NCI-H748 treated with DMSO at 0.1 percent for 48 hours (cell line): ENCODE data around the gene DTL.

ENCODE experiments used
- DNase-seq: peaks from one replicate; lab custom pipeline; 2025; lab: John Stamatoyannopoulos, UW

DTL gene

GRCh38 chr1:212127221-212127620 is 91.7 kb downstream of the DTL start:
- DNase-seq, result no peak

GRCh38 chr1:212129781-212130180 is 94.2 kb downstream of the DTL start:
- no peak for DNase-seq

- no peak for DNase-seq
These were observed 96.5 kb downstream of the DTL start for GRCh38 chr1:212132025-212132424.

- DNase-seq, result no peak
These were observed 97.8 kb downstream of the DTL start for GRCh38 chr1:212133319-212133718.

GRCh38 chr1:212135166-212135565 is 99.6 kb downstream of the DTL start:
- no peak for DNase-seq

GRCh38 chr1:212137854-212138253 is 102.3 kb downstream of the DTL start:
- DNase-seq, result no peak

GRCh38 chr1:212138457-212138856 is 102.9 kb downstream of the DTL start:
- DNase-seq, result no peak

GRCh38 chr1:212139526-212140135 is 104.1 kb downstream of the DTL start:
- no peak for DNase-seq

GRCh38 chr1:212141404-212141803 is 105.9 kb downstream of the DTL start:
- no peak for DNase-seq

GRCh38 chr1:212142883-212143530 is 107.5 kb downstream of the DTL start:
- DNase-seq, result no peak

GRCh38 chr1:212147581-212148033 is 112.1 kb downstream of the DTL start:
- DNase-seq, result no peak

GRCh38 chr1:212149566-212149965 is 114.0 kb downstream of the DTL start:
- DNase-seq, result no peak

- no peak for DNase-seq
These were observed 116.8 kb downstream of the DTL start for GRCh38 chr1:212152308-212152693.

- no peak for DNase-seq
These were observed 117.3 kb downstream of the DTL start for GRCh38 chr1:212152869-212153268.

- DNase-seq, result no peak
These were observed 118.1 kb downstream of the DTL start for GRCh38 chr1:212153635-212154034.
